Neural cell (in vitro differentiated cells): Measurements from ENCODE around the gene RC3H2. TPM values are rescaled to one million over a fixed set of nuclear protein-coding genes. Genes with fewer than 3 reads are reported as not detected.

Experiments used
- H2AFZ ChIP-seq: fragments of 200-600, 300-800 bp; sonication (generic), shearing (Covaris generic); 2 replicates; pipeline ENCODE4 v1.6.0; 2014; ENCODE audit warnings: low read depth, mild to moderate bottlenecking, antibody characterized with exemption, low read length, moderate library complexity
- H3F3A ChIP-seq: fragments of 200-600 bp; shearing (Covaris generic); 2 replicates; pipeline ENCODE4 v1.6.1; 2016; ENCODE audit warnings: mild to moderate bottlenecking, moderate library complexity, mixed read lengths, antibody characterized with exemption, low read length; ENCODE audit not compliant: insufficient read depth, poor library complexity, severe bottlenecking
- H3K27ac ChIP-seq: fragments of 200-600, 300-800 bp; sonication (generic), shearing (Covaris generic); 2 replicates; pipeline ENCODE4 v1.5.1; 2014; ENCODE audit warnings: mild to moderate bottlenecking, low read length, moderate library complexity
- H3K27me3 ChIP-seq: fragments of 300-800, 200-600 bp; sonication (generic), shearing (Covaris generic); 2 replicates; pipeline ENCODE4 v1.6.0; 2014; ENCODE audit warnings: mild to moderate bottlenecking, low read depth, low read length, moderate library complexity; ENCODE audit not compliant: insufficient read depth
- H3K36me3 ChIP-seq: fragments of 300-800, 200-600 bp; sonication (generic), shearing (Covaris generic); 2 replicates; pipeline ENCODE4 v1.5.1; 2014; ENCODE audit warnings: mild to moderate bottlenecking, antibody characterized with exemption, low read length, moderate library complexity; ENCODE audit not compliant: insufficient read depth
- H3K4me2 ChIP-seq: fragments of 300-800, 200-600 bp; sonication (generic), shearing (Covaris generic); 2 replicates; pipeline ENCODE4 v1.6.0; 2014; ENCODE audit warnings: mild to moderate bottlenecking, low read length
- H3K4me3 ChIP-seq: fragments of 300-800, 200-600 bp; sonication (generic), shearing (Covaris generic); 2 replicates; pipeline ENCODE4 v1.5.1; 2014; ENCODE audit warnings: mild to moderate bottlenecking, low read length, moderate library complexity
- H3K79me2 ChIP-seq: fragments of 200-600 bp; shearing (Covaris generic); replicated peaks from 2 replicates; pipeline ENCODE4 v1.6.0; 2014; ENCODE audit warnings: mild to moderate bottlenecking, low read length, moderate library complexity; ENCODE audit not compliant: insufficient read depth
- H3K9ac ChIP-seq: fragments of 300-800, 200-600 bp; sonication (generic), shearing (Covaris generic); 2 replicates; pipeline ENCODE4 v1.6.1; 2016; ENCODE audit warnings: mild to moderate bottlenecking, low read length, mixed read lengths
- H3K9me2 ChIP-seq: fragments of 200-600 bp; shearing (Covaris generic); 2 replicates; pipeline ENCODE4 v1.6.1; 2016; ENCODE audit warnings: mild to moderate bottlenecking, low read length, mixed read lengths; ENCODE audit not compliant: insufficient read depth
- H3K9me3 ChIP-seq: fragments of 200-600, 300-800 bp; sonication (generic), shearing (Covaris generic); 2 replicates; pipeline ENCODE4 v1.6.1; 2016; ENCODE audit warnings: mild to moderate bottlenecking, mixed run types, low read length, moderate library complexity, mixed read lengths
- H4K20me1 ChIP-seq: fragments of 200-600 bp; shearing (Covaris generic); 2 replicates; pipeline ENCODE4 v1.6.1; 2016; ENCODE audit warnings: mild to moderate bottlenecking, mixed run types; ENCODE audit not compliant: insufficient read depth
- CTCF ChIP-seq: fragments of 450-650 bp; IDR thresholded peaks from 2 replicates; pipeline ENCODE4 v1.5.1; 2014; ENCODE audit warnings: antibody characterized with exemption, mild to moderate bottlenecking, moderate library complexity; ENCODE audit not compliant: poor library complexity, severe bottlenecking
- EP300 ChIP-seq: fragments of 450-650 bp; conservative IDR thresholded peaks from 2 replicates; pipeline ENCODE4 v1.6.1; 2014; ENCODE audit warnings: antibody characterized with exemption, mild to moderate bottlenecking, moderate library complexity; ENCODE audit not compliant: poor library complexity, severe bottlenecking
- EZH2 ChIP-seq: fragments of 200-600, 300-800 bp; shearing (Covaris generic), sonication (generic); IDR thresholded peaks from 2 replicates; pipeline ENCODE4 v1.6.1; 2014; ENCODE audit warnings: antibody characterized with exemption, low read length, borderline replicate concordance, mild to moderate bottlenecking; ENCODE audit not compliant: insufficient read depth, poor library complexity, severe bottlenecking
- MXI1 ChIP-seq: fragments of 450-650 bp; conservative IDR thresholded peaks from 2 replicates; pipeline ENCODE4 v1.6.1; 2014; ENCODE audit warnings: antibody characterized with exemption, mild to moderate bottlenecking; ENCODE audit not compliant: poor library complexity, severe bottlenecking
- POLR2AphosphoS5 ChIP-seq: IDR thresholded peaks from 2 replicates; pipeline ENCODE4 v1.6.1; 2012
- RAD21 ChIP-seq: fragments of 450-650 bp; conservative IDR thresholded peaks from 2 replicates; pipeline ENCODE4 v1.6.1; 2014; ENCODE audit warnings: antibody characterized with exemption, mild to moderate bottlenecking, moderate library complexity
- REST ChIP-seq: IDR thresholded peaks from 2 replicates; pipeline ENCODE4 v1.6.1; 2012; ENCODE audit warnings: borderline replicate concordance
- SMC3 ChIP-seq: fragments of 450-650 bp; conservative IDR thresholded peaks from 2 replicates; pipeline ENCODE4 v1.6.1; 2014; ENCODE audit warnings: antibody characterized with exemption, mild to moderate bottlenecking, moderate library complexity; ENCODE audit not compliant: poor library complexity
- TAF1 ChIP-seq: IDR thresholded peaks from 2 replicates; pipeline ENCODE4 v1.6.1; 2012; ENCODE audit warnings: low read depth
- polyA plus RNA-seq: library from polyadenylated mRNA; depleted of rRNA; stranded (reverse); fragments of >200 nt; gene quantifications from 2 replicates; pipeline ENCODE4 v1.2.3, GENCODE V29; 2014

Gene RC3H2
- polyA plus RNA-seq, 1 donor from 2014 or later, result 34.8 TPM

- TF ChIP-seq REST (no peak), EP300 (no peak), SMC3 (no peak), POLR2AphosphoS5 (no peak), EZH2 (no peak), RAD21 (no peak), MXI1 (no peak)
- H3K9me3 ChIP-seq, result no peaks in the 10 kb centered on the region
- H3K4me3 ChIP-seq, result no peak overlapping the region
- no peak overlapping the region for H2AFZ ChIP-seq
- no peak overlapping the region for H3K9ac ChIP-seq
- H4K20me1 ChIP-seq, result no peaks in the 10 kb centered on the region
- H3K27me3 ChIP-seq, result no peaks in the 10 kb centered on the region
- no peaks in the 10 kb centered on the region for H3K79me2 ChIP-seq
- no peaks in the 10 kb centered on the region for H3K9me2 ChIP-seq
- H3K4me2 ChIP-seq, result no peak overlapping the region
- peaks cover 9% of the 10 kb centered on the region for H3K36me3 ChIP-seq
- no peak overlapping the region for H3K27ac ChIP-seq
- H3F3A ChIP-seq, result no peaks in the 10 kb centered on the region
These were observed 56.8 kb downstream of the RC3H2 start for GRCh38 chr9:122848256-122848943.

GRCh38 chr9:122846371-122846940, 58.7 kb downstream of the RC3H2 start:
- Histone ChIP-seq H3K36me3 (peaks cover 9% of the 10 kb centered on the region), H3F3A (no peaks in the 10 kb centered on the region), H3K79me2 (no peaks in the 10 kb centered on the region), H3K4me3 (no peak overlapping the region), H3K9me2 (no peaks in the 10 kb centered on the region), H3K4me2 (no peak overlapping the region), H3K9me3 (no peaks in the 10 kb centered on the region), H3K27me3 (no peaks in the 10 kb centered on the region), H3K27ac (no peak overlapping the region), H4K20me1 (no peaks in the 10 kb centered on the region), H3K9ac (no peak overlapping the region), H2AFZ (no peak overlapping the region)
- TF ChIP-seq SMC3 (no peak), REST (no peak), CTCF (no peak), MXI1 (no peak), EP300 (no peak), RAD21 (no peak), EZH2 (no peak), POLR2AphosphoS5 (no peak), TAF1 (no peak)
